ENCODE results near the gene LDLRAP1. TPM values are rescaled to one million over a fixed set of nuclear protein-coding genes. Genes with fewer than 3 reads are reported as not detected.

Gene LDLRAP1
- total and polyA plus RNA-seq, 2 of the 4 experiments (the other 2 are of a cell fraction): 4.5 to 14.4 TPM

- H3K23ac ChIP-seq (ENCODE audit: low read depth, low read length): no peak overlapping the region
- 0 out of 4 replicates have a peak, but pooled peaks cover 4% of the 10 kb centered on the region in 2 experiments for H3K79me1 ChIP-seq (ENCODE audit: low read depth in 1 of 2, low read length in 2 of 2)
- H3K27me3 ChIP-seq (ENCODE audit: control insufficient read depth, insufficient read depth, low read length): no peaks in the 10 kb centered on the region
- ChIA-PET POLR2A (ENCODE audit: unreplicated experiment) (no interaction called here), CTCF (interaction anchor here (0.6 kb wide), 2 partner anchors 205 to 414 kb away, joined by 3 to 5 read pairs; no protein-coding TSS in a partner anchor)
- H3K4me3 ChIP-seq (ENCODE audit: insufficient read depth, low read depth, low read length): no peak overlapping the region
- no peak overlapping the region for H4K91ac ChIP-seq (ENCODE audit: insufficient read depth, low read depth, low read length)
- dilution Hi-C loops (cut with HindIII; ENCODE audit: low sequenced_read_pairs, unreplicated experiment) (no loop called here), in situ Hi-C loops (cut with MboI; ENCODE audit: low sequenced_read_pairs) (no loop called here), intact Hi-C loops (cut with micrococcal nuclease) (no loop called here)
- H2BK5ac ChIP-seq (ENCODE audit: low read depth, low read length, poor library complexity, severe bottlenecking): no peak overlapping the region
- peaks cover 3% of the 10 kb centered on the region; the same call in 1 of the 2 replicates for H4K20me1 ChIP-seq (ENCODE audit: insufficient read depth, low read length)
- no peak overlapping the region for H2AFZ ChIP-seq (replicated peaks; ENCODE audit: low read length, poor library complexity)
- H3K9me1 ChIP-seq (ENCODE audit: insufficient read depth, low read length): peaks cover 10% of the 10 kb centered on the region; the same call in 1 of the 2 replicates
- peaks cover 25% of the 10 kb centered on the region; the same call in 1 of the 2 replicates for H3K36me3 ChIP-seq (ENCODE audit: control insufficient read depth, insufficient read depth, low read length)
- no peak overlapping the region for H3K4ac ChIP-seq (ENCODE audit: low read depth, low read length)
- H3K4me1 ChIP-seq (ENCODE audit: control insufficient read depth, insufficient read depth, low read length): peaks cover 15% of the 10 kb centered on the region
- no peak overlapping the region for H2BK120ac ChIP-seq (ENCODE audit: low read depth, low read length)
- no TSS peak for BruUV-seq (replicated peaks)
- no peak overlapping the region for H2AK5ac ChIP-seq (ENCODE audit: low read depth, low read length)
- WGBS, 2 experiments (ENCODE audit: extremely low coverage in 2 of 2, insufficient read length in 1 of 2): no CpG with 5 or more reads among the region's 8 CpGs
- no peak overlapping the region for H4K8ac ChIP-seq (ENCODE audit: low read depth in 2 of 2, low read length in 2 of 2)
- no peak overlapping the region for H3K14ac ChIP-seq (replicated peaks; ENCODE audit: low read depth, low read length)
- H2AK9ac ChIP-seq (replicated peaks; ENCODE audit: low read depth, low read length, poor library complexity): no peak overlapping the region
- no peak overlapping the region for H4K5ac ChIP-seq (ENCODE audit: low read depth, low read length)
- ATAC-seq (ENCODE audit: low read depth) (no peak), DNase-seq (no peak)
- H2BK20ac ChIP-seq (ENCODE audit: low read depth, low read length): no peak overlapping the region
- no peak overlapping the region for H3K18ac ChIP-seq (ENCODE audit: low read depth, low read length)
- no peaks in the 10 kb centered on the region for H3K9me3 ChIP-seq (ENCODE audit: control insufficient read depth, insufficient read depth, low read length)
- no peak overlapping the region for H3K4me2 ChIP-seq (ENCODE audit: low read depth, low read length)
- H3K9ac ChIP-seq (ENCODE audit: low read depth, low read length): no peak overlapping the region
- H3K27ac ChIP-seq (ENCODE audit: insufficient read depth, low read length): no peak overlapping the region
- no peak overlapping the region for H3K56ac ChIP-seq (ENCODE audit: extremely low read depth, insufficient read depth, low read length)
- no peak for TF ChIP-seq NFE2L2 (IDR thresholded peaks at IDR 0.05; ENCODE audit: low read depth, low read length)
- no peak overlapping the region for H2BK15ac ChIP-seq (ENCODE audit: low read depth, low read length)
These were observed 18.2 kb downstream of the LDLRAP1 start for GRCh38 chr1:25561421-25562100.
